DMS153 treated with DMSO at 0.1 percent for 48 hours (cell line): Measurements from ENCODE around the gene RFC3.
"Not testable (repeated sequence)": the region's sequence is repeated elsewhere in the genome, so short reads cannot be mapped to it uniquely, and the experiment has no call there.

ENCODE experiments used
- DNase-seq: peaks from one replicate; lab custom pipeline; 2025; ENCODE audit not compliant: unreplicated experiment; lab: John Stamatoyannopoulos, UW

RFC3 gene

GRCh38 chr13:33806470-33807248 lies 11.3 kb upstream of the RFC3 start:
- no peak for DNase-seq

GRCh38 chr13:33812829-33813228 lies 5.1 kb upstream of the RFC3 start:
- not testable (repeated sequence) for DNase-seq

- DNase-seq, result no peak
These were observed 2.9 kb upstream of the RFC3 start for GRCh38 chr13:33815011-33815550.

GRCh38 chr13:33816912-33817311 lies 1.0 kb upstream of the RFC3 start:
- no peak for DNase-seq

- DNase-seq, result peak; percentile 21
These were observed 442 bp upstream of the RFC3 start for GRCh38 chr13:33817513-33817900.

- no peak for DNase-seq
These were observed 7.1 kb downstream of the RFC3 start for GRCh38 chr13:33825083-33825482.

GRCh38 chr13:33827139-33827538 lies 9.2 kb downstream of the RFC3 start:
- DNase-seq, result no peak

- DNase-seq, result no peak
These were observed 10.6 kb downstream of the RFC3 start for GRCh38 chr13:33828431-33829129.

- DNase-seq, result no peak
These were observed 14.9 kb downstream of the RFC3 start for GRCh38 chr13:33832872-33833271.

- DNase-seq, result no peak
These were observed 20.7 kb downstream of the RFC3 start for GRCh38 chr13:33838647-33839046.

- DNase-seq, result no peak
These were observed 22.5 kb downstream of the RFC3 start for GRCh38 chr13:33840402-33840801.

- DNase-seq, result no peak
These were observed 24.3 kb downstream of the RFC3 start for GRCh38 chr13:33842207-33842606.

GRCh38 chr13:33842986-33843385 lies 25.0 kb downstream of the RFC3 start:
- no peak for DNase-seq

- no peak for DNase-seq
These were observed 27.8 kb downstream of the RFC3 start for GRCh38 chr13:33845572-33846302.

- no peak for DNase-seq
These were observed 28.5 kb downstream of the RFC3 start for GRCh38 chr13:33846303-33847062.

GRCh38 chr13:33849211-33849610 lies 31.3 kb downstream of the RFC3 start:
- DNase-seq, result no peak

- DNase-seq, result no peak
These were observed 37.5 kb downstream of the RFC3 start for GRCh38 chr13:33855371-33855895.

- no peak for DNase-seq
These were observed 41.8 kb downstream of the RFC3 start for GRCh38 chr13:33859691-33860303.

GRCh38 chr13:33860526-33860925 lies 42.6 kb downstream of the RFC3 start:
- DNase-seq, result no peak

GRCh38 chr13:33862016-33862415 lies 44.1 kb downstream of the RFC3 start:
- DNase-seq, result no peak
